Fibroblast of peridontal ligament (primary cell): ENCODE measurements around the gene PTPRE.

Experiments used
- DNase-seq: peaks from one replicate; pipeline ENCODE4 v3.0.0-alpha.2; 2010; ENCODE audit errors: extremely low read depth

PTPRE gene, protein sequence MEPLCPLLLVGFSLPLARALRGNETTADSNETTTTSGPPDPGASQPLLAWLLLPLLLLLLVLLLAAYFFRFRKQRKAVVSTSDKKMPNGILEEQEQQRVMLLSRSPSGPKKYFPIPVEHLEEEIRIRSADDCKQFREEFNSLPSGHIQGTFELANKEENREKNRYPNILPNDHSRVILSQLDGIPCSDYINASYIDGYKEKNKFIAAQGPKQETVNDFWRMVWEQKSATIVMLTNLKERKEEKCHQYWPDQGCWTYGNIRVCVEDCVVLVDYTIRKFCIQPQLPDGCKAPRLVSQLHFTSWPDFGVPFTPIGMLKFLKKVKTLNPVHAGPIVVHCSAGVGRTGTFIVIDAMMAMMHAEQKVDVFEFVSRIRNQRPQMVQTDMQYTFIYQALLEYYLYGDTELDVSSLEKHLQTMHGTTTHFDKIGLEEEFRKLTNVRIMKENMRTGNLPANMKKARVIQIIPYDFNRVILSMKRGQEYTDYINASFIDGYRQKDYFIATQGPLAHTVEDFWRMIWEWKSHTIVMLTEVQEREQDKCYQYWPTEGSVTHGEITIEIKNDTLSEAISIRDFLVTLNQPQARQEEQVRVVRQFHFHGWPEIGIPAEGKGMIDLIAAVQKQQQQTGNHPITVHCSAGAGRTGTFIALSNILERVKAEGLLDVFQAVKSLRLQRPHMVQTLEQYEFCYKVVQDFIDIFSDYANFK

DNA sequence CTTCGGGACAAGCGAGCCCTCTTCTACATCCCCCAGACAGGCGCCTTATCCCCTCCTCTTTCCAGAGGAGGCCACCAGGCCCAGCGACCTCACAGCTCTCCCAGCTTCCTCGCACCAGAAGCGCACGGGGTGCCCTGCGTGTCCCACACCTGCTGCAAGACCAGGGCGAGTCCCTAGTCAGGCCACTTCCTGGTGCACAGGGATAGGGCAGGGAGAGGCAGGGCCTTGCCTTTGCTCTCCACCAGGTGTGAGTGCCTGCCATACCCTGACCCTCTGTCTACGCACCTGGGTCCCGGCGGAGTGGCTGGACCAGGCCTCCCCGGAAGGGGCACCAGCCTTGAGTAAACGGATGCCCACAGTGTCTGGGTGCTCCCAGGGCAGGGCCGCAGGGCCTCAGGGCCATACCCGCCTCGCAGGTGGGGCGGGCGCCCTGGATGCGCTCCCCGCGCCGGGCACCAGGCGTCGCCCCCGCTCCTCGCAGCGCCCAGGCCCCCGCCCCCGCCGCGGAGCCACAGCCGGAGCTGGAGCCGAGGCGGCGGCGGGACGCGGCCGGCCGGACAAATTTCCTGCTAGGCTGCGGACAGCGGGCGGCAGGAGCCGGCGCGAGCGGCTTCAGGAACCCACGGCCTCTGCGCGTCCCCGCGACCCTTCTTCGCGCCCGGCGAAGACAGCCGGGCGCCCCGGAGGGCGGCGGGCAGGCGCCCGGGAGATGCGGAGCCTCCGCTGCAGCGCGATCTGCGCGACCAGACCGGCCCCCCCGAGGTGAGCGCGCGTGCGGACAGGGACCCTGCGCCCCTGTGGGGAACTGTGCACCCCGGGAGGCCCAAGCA lies at the start of gene PTPRE:
Gene PTPRE (plus strand): TSS at position 556 of the 830 bp plus-strand sequence. CDS start 133,779 bp downstream, outside the sequence.
- DNase-seq, result no peak

DNA sequence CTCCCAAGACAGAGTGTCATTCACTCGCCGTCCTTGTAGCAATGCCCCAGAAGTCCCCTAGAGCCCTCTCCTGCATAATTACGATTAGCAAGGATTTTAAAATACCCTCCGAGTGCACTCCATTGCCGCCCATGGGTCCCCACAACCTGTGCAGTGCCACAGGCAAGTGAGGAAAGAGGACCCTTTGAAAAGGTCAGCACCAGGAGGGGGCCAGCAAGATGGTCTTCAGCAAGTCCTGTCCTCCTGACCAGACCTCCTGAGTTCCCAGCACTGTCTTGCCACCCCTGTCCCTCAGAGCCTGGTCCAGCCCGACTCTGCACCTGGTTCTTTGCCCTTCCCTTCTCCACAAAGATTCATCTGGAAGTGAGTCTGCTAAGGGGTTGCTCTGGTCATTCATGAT lies 46.3 kb upstream of the PTPRE start:
- no peak for DNase-seq

DNA sequence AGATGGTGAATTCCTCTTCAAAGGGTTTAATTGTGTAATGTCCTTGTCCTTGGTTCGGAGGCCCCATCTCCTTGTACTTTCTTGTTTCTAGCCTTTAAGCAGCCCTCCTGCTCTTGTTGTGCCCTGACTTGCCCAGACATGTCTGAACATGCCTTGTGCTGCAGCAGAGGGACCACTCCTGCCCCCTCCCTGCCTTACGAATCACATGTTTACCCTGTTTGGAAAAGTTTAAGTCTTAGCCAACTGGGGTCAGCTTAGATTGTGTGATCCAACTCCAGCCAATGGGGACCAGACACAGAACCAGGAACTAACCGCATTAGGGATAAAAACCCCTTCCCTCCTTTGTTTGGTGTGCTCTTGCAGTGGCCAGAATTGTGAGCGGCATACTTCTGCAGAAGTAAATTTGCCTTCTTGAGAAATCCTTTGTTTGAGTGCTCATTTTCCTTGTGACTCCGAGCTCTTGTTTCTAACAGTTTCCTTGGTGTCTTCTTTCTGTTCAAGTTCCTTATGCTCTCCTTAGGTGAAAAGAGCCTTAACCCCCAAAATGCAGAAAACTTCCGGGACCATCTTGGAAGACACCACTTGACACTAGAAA lies 43.6 kb upstream of the PTPRE start:
- DNase-seq, result no peak

DNA sequence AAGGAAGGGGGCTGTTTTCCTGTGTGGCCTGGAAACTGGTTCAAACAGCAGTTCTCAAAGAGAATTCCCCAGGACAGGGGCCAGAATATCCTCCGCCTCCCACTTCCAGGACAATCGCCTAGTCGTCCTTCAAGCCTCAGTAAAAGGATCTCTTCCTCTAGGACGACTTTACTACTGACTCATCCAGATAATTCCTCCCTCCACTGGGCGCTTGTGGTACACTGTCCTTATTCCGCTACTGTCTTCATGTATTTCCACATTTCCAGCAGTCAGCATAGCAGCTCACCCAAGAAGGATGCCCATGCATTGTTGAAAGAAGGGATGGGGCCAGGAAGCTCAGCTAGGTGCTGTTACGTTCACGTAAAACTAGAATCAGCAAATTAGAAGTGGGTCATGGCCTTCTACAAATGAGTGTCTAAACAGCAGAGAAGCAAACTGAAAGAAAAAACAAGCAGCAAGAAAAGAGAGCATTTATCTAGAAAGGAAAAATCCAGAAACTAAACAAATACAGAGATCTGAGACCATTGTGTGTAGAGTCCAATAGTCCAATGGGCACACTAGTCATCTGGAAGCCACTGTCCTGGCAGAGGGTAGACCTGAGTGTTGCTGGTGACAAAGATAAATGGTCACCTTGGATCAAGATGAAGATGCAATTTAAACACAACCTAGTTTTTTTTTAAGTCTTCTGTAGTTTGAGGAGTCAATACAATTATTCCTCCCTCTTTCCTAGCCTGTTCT lies 40.5 kb upstream of the PTPRE start:
- DNase-seq, result no peak

DNA sequence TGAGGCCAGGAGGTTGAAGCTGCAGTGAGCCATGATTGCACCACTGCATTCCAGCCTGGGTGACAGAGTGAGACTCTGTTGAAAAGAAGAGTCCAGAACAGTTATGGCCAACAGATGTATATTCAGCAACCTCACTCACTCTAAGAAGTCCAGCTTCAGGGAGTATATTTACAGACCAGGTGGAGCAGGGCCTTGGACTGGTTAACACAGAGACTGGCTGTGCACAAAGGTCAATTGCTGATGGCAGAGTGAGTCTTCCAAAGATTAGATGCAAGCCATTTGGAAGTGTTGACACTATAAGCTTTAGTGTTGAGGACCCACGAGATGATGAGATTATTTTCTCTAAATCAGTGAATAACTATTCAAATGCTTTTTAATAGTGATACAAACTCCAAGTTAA lies 39.1 kb upstream of the PTPRE start:
- DNase-seq, result no peak

DNA sequence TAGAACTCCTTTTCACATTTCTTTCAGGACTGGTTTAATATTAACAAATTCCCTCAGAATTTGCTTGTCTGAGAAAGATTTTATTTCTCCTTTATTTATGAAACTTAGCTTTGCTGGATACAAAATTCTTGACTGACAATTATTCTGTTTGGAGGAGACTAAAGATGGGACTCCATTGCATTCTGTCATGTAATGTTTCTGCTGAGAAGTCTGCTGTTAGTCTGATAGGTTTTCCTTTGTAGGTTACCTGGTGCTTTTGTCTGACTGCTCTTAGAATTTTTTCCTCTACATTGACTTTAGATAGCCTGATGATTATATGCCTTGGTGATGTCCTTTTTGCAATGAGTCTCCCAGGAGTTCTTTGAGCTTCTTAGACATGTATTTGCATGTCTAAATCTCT lies 37.6 kb upstream of the PTPRE start:
- DNase-seq, result no peak

DNA sequence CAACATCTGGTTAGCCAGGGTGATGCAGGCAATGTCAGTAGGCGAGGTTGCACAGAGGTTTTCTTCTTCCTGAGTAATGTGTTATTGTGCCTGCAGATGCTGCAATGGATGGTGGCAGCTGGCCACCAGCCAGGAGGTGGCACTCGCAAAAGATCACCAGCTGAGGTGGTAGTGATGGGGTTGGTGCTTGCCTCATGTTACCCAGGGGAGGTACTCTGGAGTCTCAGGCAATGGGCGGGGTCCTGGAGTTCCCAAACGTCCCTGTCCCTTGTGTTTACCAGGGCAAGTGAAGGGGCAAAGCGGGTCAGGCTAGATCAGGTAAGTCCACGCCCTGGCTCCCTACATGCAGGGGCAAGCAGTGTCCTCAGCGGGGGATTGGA lies 35.3 kb upstream of the PTPRE start:
- DNase-seq, result no peak

DNA sequence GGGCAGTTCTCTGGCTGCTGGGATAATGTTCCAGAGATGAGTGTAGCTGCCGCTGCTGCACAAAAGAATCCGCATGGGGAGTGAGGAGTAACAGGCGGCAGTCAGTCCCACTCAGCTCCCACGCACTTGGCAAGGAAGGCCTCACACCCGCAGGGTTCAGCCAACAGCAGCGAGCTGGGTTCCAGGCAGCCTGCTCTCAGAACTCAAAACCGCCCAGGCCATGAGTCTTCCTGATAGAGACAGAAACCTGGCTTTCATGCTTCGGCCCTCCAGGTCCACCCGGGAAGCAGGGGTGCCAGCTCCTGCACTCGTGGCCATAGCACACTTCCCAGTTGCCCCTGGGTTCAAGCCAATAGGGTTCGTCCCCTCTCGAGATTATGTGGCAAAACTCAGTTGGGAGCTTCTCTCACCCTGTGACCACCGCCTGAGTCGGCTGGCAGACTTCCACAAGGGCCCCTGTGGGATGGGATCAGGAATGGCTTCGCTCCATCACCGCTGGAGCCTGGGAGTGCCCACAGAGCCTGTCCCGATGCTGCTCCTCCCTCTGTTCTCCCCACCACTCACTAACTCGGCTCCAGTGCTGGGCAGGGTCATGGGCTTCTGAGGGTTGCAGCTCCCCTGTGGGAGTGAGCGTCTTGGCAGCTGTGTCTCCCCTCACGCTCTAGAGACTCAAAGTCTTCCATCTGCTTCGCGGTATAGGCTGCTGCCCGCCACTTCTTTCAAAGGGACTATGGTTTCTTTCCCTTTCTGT lies 34.7 kb upstream of the PTPRE start:
- no peak for DNase-seq

DNA sequence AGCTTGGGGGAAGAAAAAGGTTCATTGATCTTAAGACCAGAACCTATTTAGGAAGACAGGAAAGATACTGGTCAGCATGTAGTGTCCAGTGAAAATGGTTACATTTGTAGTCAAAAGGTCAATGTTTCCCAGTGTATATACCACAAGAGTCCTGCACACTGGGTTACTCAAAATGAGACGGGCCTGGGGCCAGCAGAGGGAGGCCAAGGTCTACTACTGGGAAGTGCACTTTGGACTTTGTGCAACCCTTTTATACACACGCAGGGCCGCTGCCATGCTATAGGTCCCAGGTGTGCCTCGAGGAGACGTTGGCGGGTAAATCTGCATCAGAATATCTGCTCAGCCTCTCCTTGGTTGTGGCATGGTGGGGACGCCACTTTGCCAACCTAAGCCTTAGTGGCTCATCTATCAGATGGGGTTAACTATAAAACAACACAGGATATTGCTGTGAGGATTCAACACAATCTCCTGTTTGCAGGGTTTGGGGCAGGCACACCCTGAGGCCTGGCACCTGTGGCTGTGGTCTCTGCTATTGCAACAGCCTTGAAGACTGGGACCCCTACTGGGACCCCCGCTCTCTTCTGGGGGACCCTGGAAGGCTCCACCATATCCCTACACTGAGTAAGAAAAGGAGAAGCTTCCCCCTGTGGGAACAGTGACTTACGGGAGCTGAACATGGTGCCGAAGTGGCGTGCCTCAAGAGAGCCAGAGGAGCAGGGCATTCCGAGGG lies 33.9 kb upstream of the PTPRE start:
- DNase-seq, result no peak

DNA sequence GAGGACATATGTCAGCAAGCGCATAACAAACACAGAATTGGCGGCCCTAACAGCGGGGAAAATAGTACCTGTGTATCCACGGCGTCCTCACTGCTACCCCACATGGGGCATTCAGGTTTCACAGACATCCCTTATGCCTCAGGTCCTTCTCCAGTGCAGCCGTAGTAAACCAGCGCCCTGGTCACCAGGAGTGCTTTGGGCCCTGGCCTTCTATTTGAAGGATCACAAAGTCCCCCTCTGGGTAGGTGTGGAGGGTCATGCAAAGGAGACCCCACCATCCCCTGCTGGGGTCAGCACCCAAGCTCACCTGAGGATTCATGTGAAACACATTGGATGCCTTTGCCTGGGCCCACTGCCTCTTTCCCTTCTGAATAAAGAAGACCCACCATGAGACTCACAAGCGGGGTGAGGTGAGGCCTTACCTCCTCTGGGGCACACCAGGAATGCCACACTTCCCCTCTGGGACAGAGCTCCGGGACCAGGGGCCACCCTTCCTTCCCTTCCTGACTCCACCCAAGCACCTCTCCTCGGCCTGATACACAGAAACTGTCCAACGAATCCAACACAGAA lies 32.9 kb upstream of the PTPRE start:
- DNase-seq, result no peak

DNA sequence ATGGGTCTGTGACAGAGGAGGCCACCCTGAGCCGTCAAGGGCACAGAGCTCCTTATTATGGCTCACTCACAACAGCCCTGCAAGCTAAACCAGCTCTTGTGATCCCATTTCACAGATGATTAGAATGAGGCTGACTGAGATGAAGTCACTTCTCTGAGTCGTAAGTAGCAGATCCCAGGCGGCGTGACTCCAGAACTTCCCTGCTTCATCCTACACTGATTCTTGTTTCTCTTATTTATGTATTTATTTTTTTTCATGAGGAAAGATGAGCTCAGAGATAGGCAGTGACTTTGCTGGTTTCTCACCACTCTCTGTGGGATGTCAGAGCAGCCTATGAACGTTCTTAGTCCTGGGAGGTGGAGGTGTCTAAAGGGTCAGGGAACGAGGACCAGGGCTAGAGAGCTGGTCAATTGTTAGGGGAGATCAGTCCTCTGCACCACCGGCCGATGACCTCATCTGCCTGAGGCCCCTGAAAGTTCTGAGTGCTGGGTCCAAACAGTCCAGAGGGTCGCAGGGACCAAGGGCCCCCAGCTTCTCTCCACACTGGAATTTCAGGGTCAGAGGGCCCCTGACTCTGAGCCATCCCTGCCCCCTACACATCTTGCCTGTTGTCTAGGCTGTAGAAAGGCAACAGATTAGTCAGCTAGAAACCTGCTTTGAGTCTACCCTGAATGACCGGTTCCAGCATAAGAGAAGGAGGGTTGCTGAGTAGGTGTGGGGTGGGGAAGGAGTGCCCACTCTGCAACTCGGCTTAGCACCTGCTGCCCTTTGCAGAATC lies 32.0 kb upstream of the PTPRE start:
- no peak for DNase-seq

DNA sequence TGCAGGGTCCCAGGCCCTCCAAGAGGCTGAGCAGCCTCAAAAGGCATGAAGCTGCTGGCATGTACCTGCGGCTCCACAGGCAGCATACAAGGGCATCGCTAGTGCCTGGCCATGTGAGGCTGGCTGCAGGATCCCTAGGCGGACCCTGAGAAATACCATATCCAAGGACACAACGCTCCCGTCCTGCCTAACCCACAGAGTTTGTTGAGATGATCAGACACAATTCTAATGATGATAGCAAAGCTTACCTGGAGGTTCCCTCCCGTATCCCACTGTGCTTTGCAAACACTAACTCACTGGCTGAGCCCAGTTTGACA lies 31.5 kb upstream of the PTPRE start:
- no peak for DNase-seq

DNA sequence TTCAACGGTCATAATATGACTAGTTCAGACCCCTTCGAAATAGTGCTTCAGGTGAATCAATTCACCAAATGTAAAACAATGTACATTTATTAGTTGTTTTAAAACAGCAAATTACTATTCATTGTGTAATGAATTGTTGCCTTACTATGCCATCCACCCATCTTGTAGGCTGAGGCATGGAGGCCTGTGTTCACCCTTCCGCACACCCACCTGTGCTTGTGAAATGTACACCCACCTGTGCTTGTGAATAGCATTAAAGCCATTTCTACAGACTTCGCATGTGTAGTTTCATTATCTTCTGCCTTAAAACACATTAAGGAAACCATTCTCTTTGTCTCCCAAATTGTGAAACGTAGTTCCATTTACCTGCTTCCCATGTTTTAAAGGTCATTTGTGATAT lies 31.0 kb upstream of the PTPRE start:
- DNase-seq, result no peak

DNA sequence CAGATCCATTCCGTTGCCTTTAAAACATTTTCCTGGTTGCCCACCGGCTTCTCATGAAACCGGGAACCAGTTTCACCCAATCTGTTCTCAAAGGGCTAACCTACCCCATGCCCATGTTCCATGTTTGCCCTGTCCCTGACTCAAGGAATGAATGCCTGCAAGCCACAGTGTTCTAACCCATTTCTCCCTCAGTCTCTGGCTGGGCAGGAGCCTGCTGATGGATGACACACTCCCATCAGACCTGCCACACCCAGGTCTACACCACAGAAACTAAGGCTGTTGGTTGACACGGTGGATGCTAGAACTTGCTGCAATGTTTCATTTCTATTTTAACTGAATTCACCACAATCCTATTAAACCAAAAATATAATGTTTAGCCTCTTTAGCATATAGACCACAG lies 29.8 kb upstream of the PTPRE start:
- DNase-seq, result no peak

DNA sequence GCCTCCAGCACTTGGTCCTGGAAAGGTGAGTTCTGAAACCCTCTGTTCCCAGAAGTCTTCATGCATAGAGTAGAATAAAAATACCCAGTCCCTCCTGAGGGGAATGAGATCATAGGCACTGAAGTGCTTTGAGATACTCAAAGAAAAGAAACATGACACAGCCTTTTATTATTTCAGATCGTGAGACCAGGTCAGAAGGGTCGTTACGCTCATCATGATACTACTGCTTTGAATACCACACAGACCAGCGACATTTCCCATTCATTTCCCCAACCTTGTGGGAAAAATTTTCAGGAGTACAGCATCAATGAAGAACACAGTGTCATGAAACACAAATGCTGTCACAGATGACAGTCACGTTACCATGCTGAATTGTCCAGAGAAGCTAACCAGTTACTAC lies 29.2 kb upstream of the PTPRE start:
- no peak for DNase-seq

DNA sequence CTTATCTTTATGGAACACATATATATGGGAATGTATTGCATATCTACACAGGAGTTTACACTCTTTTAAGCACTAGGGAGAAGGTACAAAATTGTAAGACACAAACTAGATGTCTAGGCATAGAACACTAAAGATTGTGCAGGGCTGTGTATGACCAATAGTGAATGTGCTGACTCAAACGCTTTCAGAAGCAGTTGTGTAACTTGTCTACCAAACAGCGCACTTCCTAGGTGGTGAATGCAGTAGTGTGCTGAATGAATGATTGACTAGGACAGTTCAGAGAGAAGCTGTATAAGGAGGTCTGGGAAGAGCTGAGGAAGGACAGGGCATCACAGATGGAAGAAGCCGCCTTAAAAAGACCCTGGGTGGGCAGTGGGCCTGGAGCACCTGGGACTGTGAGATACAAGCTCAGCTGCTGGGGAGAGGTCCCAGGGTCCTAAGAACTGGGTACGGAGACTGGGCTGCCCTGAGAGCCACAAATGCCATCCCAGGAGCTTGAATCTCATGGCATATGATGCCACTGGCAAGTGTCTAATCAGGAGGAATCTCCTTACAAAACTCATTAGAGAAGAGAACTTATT lies 28.3 kb upstream of the PTPRE start:
- no peak for DNase-seq

DNA sequence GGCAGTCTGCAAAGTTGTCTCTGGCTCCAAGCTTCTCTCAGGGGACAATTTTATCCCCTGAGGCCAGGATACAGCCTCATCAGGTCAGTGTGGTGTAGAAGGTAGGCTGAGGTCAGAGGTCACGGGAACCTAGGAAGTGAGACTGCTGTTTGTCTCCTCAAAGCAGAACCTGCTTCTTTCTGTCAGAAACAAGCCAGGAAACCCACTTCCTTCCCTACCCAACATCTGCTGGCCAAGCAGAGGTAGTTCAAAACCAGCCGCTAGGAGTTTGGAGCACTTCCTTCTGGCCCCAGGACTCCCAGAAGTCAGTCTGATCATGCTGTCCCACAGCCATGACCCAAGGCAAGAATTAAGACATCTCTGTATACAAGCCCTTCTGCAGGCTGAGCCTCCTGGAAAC lies 26.3 kb upstream of the PTPRE start:
- DNase-seq, result no peak

DNA sequence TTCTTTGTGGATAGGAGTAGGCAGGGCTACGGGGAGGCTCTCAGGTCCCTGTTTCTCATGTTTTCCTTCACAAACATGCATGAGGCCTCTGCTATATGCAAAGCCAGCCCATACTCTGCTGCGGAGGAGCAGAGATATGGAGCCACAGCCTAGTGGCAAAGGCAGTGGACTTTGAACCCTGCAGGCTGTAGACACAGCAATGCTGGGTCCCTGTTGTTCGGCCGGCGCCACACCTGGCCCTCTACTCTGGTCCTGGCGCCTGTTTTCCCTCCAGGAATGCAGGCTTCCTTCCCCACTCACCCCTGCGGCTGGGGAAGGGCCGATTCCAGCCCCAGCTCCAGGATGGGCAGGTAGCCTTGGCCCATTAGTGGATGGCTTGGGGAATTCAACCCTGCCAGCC lies 25.6 kb upstream of the PTPRE start:
- no peak for DNase-seq

DNA sequence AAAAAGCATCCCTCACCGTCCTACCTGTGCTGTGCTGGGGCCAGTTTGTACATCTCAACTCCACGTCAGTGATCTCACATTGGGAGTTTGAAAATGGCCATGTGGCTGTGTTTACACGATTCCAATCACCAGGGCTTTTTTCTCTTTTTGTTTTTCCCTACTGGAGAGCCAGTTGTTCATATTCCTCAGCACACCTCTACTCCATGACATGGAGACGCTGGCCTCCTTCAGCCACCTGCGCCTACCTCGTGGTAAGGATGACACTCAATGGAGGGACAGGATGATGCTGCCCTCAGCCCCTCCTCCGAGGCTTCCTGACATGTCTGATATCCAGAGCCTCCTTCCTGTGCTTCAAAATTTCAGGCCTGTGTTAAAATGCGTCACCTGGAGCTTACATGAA lies 24.5 kb upstream of the PTPRE start:
- DNase-seq, result no peak
